GM18507 (cell line): Measurements from ENCODE around the gene HSPB6.
"Not testable (repeated sequence)": the region's sequence is repeated elsewhere in the genome, so short reads cannot be mapped to it uniquely, and the experiment has no call there.

Experiments used
- DNase-seq: peaks from one replicate; pipeline ENCODE4 v3.0.0; 2011; ENCODE audit warnings: low read depth; ENCODE audit not compliant: insufficient read length; ENCODE audit errors: extremely low spot score
- FAIRE-seq: peaks from 2 replicates; lab custom pipeline; 2011; peaks lifted over from hg19 to GRCh38; lab: Jason Lieb, UNC

HSPB6 gene

DNA sequence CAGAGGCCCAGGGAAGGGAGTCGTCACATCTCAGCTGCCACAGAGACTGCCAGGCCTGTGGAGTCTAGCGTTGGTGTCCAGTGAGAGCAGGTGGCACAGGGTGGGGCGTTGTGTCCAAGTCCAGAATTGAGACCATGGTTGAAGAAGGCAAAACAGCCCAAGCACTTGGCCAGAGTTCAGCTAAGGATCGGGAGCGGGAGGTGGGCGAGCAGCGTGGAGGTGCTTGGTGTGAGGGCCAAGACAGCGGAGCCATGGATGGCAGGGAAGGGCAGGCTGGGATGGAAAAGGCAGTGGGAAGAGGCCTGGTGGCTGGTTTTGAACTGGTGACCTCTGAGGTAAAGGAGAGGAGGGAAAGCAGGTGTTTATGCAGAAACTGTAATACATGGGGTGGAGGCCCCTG, 22.6 kb downstream of the HSPB6 start:
- FAIRE-seq: no peak
- DNase-seq: no peak

DNA sequence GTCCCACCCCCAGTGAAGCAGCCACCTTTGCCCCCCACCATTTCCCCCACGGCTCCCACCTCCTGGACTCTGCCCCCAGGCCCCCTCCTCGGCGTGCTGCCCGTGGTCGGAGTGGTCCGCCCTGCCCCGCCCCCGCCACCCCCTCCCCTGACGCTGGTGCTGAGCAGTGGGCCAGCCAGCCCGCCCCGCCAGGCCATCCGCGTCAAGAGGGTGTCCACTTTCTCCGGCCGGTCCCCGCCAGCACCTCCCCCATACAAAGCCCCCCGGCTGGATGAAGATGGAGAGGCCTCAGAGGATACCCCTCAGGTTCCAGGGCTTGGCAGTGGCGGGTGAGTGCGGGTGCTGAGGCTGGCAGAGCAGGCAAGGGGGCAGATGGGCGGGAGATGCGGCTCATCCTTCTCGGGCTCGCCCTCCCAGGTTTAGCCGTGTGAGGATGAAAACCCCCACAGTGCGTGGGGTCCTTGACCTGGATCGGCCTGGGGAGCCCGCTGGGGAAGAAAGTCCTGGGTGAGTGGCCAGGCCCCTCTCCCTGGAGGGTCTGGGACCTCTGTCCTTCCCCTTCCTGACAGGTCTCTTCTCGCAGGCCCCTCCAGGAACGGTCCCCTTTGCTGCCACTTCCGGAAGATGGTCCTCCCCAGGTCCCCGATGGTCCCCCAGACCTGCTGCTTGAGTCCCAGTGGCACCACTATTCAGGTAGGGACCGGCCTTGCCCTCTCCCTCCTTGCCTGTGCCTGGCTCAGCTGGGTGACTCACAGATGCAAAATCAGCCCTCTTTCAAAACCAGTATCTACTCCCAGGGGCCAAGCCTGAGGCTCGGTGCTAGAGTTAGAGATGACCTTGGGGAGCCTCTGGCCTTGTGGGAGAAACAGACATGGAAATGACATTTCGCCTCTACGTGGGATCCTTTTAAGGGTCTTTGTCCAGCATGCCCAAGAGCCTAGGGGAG, 23.4 kb downstream of the HSPB6 start:
- FAIRE-seq: no peak

DNA sequence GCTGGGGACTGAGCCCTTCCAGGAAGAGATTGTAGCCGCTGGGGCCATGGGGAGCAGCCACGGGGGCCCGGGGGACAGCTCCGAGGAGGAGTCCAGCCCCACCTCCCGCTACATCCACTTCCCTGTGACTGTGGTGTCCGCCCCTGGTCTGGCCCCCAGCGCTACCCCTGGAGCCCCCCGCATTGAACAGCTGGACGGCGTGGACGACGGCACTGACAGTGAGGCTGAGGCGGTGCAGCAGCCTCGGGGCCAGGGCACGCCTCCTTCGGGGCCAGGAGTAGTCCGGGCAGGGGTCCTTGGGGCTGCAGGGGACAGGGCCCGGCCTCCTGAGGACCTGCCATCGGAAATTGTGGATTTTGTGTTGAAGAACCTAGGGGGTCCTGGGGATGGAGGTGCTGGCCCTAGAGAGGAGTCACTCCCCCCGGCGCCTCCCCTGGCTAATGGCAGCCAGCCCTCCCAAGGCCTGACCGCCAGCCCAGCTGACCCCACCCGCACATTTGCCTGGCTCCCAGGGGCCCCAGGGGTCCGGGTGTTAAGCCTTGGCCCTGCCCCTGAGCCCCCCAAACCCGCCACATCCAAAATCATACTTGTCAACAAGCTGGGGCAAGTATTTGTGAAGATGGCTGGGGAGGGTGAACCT, 24.2 kb downstream of the HSPB6 start:
- no peak for DNase-seq
- no peak for FAIRE-seq

More for the DNA sequence above, 23.4 kb downstream of the HSPB6 start:
- no peak for DNase-seq

DNA sequence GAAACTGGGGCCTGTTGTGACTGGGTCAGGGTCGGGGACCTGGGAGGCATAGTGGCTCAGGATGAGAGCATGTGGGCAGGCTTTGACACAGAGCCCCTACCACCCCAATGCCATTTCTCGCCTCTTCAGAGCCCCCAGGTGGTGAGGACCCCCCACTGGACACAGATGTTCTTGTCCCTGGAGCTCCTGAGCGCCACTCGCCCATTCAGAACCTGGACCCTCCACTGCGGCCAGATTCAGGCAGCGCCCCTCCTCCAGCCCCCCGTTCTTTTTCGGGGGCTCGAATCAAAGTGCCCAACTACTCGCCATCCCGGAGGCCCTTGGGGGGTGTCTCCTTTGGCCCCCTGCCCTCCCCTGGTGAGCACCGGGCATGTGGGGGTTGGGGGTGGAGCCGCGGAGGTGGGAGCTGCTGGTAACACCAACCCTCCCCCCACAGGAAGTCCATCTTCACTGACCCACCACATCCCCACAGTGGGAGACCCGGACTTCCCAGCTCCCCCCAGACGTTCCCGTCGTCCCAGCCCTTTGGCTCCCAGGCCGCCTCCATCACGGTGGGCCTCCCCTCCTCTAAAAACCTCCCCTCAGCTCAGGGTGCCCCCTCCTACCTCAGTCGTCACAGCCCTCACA, 24.9 kb downstream of the HSPB6 start:
- DNase-seq (no peak), FAIRE-seq (no peak)

DNA sequence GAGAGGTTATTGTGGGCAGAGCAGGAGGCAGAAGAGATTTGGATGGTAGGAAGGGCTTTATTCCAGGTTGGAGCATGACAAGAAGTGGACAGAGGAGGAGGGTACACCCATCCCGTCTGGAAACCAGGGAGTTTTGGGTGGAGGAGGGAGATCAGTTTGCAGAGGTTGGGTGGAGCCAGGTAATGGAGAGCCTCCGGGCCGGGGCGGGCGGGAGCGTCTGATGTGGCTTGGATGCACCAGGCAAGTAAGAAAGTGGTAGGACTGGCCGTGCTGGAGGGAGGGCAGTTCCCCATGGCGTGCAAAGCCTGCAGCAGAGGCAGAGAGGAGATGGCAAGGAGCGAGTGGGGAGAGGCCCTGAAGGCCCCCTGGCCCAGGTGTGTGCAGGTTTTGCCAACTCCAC, 25.5 kb downstream of the HSPB6 start:
- FAIRE-seq (no peak), DNase-seq (no peak)

DNA sequence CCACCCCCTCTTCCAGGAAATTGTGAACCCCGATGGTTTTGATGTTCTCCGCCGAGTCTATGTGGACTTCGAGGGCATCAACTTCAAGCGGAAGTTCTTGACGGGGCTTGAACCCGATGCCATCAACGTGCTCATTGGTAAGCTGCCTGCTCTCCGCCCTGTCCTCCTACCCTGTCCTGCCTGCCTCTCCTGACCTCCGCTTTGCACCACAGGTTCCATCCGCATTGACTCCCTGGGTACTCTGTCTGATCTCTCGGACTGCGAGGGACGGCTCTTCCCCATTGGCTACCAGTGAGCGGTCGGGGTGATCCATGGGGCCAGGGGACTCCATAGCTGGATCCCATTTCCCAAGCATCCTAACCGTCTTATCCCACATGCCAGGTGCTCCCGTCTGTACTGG, 26.5 kb downstream of the HSPB6 start:
- no peak for DNase-seq
- FAIRE-seq: no peak

DNA sequence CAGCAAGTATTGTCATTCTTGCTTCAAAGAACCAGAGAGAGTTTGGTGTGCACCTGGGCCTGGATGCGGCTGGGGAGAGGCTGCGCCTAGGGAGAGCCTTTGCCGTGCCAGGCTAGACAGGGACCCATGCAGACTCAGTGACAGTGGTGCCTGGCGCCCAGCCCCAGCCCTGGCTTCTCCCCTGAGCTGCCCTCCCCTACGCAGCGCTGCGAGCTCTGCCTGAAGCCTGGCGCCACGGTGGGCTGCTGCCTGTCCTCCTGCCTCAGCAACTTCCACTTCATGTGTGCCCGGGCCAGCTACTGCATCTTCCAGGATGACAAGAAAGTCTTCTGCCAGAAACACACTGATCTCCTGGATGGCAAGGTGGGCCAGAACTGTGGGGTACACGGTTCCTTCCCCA, 27.1 kb downstream of the HSPB6 start:
- DNase-seq: no peak
- no peak for FAIRE-seq

DNA sequence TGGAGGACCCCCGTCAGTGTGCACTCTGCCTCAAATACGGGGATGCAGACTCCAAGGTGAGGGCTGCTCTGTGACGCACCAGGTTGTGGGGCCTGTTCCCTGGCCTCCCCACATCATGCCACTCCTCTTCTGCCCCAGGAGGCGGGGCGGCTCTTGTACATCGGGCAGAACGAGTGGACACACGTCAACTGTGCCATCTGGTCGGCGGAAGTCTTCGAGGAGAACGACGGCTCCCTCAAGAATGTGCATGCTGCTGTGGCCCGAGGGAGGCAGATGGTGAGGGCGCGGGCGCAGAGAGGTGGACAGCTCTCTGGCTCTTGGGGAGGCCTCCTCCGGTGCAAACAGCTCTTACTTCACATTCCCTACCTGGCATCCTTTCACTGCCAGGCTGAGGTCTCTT, 27.8 kb downstream of the HSPB6 start:
- FAIRE-seq (no peak), DNase-seq (no peak)

DNA sequence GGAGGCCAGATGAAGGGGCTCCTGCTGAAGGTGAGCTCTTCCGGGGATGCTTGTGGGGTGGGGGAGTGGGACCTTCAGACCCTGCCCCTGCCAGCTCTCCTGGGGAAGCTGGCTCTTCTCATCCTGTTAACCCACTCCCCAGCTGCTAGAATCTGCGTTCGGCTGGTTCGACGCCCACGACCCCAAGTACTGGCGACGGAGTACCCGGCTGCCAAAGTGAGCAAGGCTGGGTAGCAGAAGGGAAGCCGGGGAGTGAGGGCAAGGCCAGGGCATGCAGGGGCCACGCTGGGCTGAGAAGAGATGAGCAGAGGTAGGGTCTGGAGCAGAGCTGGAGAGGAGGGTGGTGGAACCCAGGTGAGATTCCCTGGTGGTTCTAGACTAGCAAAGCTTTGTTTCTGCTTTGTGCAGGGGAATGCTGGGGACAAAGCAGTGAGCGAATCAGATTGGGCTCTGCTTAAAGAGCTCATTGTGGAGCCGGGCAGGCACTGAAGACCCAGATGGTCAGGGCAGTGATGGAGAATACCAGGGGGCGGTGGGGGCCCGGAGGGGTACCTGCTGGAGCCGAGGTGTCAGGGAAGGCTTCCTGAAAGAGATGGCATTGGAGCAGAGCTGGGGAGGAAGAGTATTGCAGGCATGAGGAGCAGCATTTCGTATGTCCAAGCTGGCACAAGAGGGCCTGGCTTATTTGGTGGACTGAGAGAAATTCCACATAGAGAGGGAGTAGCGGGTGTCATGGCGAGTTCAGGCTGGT, 28.7 kb downstream of the HSPB6 start:
- no peak for DNase-seq
- FAIRE-seq: no peak

DNA sequence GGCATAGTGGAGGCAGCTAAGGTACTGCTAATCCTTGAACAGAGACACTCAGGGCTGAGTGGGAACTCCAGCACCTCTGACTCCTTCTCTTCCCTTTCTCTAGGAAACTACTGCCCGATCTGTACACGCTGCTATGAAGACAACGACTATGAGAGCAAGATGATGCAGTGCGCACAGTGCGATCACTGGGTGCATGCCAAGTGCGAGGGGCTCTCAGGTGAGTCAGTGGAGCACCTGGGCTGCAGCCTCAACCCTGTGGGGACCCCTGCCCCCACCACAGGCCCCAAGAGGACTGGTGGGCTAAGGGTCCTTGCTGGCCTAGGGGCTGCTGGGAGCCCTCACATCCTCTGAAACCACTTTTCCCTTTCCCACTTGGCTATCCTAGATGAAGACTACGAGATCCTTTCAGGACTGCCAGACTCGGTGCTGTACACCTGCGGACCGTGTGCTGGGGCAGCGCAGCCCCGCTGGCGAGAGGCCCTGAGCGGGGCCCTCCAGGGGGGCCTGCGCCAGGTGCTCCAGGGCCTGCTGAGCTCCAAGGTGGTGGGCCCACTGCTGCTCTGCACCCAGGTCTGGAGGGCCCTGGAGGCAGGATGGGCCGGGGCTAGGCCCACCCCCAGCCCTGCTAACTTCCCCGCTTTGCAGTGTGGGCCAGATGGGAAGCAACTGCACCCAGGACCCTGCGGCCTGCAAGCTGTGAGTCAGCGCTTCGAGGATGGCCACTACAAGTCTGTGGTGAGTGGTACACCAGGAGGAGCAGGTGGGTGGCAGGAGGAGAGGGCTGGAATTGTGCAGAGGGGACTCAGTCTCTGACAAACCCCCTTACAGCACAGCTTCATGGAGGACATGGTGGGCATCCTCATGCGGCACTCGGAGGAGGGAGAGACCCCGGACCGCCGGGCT, 29.5 kb downstream of the HSPB6 start:
- FAIRE-seq: no peak
- DNase-seq: no peak

DNA sequence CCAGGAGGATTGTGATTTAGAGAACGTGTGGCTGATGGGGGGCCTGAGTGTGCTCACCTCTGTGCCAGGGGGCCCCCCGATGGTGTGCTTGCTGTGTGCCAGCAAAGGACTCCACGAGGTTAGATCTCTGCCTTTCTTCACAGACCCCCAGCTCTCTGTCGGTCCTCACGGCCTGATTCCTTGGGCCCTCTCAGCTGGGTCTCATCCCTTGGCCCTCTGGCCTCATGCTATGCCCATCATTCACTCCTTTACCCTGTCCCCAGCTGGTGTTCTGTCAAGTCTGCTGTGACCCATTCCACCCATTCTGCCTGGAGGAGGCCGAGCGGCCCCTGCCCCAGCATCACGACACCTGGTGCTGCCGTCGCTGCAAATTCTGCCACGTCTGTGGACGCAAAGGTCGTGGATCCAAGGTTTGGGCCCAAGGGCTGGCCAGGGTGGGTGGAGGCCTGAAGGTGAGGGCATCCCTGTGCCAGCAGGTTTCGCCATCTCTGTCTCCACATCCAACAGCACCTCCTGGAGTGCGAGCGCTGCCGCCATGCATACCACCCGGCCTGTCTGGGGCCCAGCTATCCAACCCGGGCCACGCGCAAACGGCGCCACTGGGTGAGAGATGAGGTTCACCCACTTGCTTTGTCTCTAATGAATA, 31.5 kb downstream of the HSPB6 start:
- DNase-seq (no peak), FAIRE-seq (no peak)

DNA sequence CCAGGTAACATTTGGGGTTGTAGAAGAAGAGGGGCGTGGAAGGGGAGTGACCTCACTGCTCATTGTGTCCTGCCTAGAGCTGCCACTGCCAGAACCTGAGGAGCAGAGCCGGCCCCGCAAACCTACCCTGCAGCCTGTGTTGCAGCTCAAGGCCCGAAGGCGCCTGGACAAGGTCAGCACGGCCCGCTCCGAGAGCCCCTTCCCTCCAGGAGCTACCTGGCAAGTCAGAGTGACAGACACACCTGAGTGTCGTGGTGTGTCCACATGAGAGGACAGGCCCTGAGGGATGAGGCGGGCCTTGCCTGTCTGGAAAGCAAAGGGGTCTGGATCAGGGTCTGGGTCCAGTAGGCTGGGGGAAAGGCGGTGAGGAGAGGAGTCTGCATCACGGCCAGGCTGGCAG, 32.3 kb downstream of the HSPB6 start:
- no peak for FAIRE-seq

DNA sequence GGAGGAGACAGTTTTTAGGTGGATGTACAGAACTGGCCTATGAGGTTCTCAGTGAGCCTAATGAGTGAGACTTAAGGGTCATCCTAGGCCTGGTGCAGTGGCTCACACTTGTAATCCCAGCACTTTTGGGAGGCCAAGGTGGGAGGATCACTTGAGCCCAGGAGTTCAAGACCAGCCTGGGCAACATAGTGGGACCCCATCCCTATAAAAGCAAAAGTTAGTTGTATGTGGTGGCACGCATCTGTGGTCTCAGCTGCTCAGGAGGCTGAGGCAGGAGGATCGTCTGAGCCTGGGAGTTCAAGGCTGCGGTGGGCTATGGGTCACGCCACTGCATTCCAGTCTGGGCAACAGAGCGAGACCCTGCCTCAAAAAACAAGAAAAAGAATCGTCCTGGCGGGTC, 32.7 kb downstream of the HSPB6 start:
- not testable (repeated sequence) for FAIRE-seq, DNase-seq

More for the DNA sequence above, 32.3 kb downstream of the HSPB6 start:
- DNase-seq: no peak

DNA sequence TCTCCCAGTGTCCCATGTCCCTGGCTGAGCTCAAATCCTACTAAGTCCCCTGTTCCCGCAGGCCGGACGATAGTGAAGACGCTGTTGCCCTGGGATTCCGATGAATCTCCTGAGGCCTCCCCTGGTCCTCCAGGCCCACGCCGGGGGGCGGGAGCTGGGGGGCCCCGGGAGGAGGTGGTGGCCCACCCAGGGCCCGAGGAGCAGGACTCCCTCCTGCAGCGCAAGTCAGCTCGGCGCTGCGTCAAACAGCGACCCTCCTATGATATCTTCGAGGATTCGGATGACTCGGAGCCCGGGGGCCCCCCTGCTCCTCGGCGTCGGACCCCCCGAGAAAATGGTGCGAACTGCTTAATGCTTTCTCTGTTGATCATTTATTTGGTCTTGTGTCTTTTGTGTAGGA, 33.2 kb downstream of the HSPB6 start:
- DNase-seq (no peak), FAIRE-seq (no peak)

DNA sequence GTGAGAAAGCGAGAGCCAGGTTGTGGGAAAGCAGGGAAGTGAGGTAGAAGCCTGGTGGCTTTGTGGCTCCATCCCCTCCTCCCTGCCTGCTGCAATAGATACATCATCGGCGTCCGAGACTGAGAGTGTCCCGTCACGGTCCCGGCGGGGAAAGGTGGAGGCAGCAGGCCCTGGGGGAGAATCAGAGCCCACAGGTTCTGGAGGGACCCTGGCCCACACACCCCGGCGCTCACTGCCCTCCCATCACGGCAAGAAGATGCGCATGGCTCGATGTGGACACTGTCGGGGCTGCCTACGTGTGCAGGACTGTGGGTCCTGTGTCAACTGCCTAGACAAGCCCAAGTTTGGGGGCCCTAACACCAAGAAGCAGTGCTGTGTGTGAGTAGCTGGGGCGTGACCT, 33.9 kb downstream of the HSPB6 start:
- no peak for DNase-seq
- no peak for FAIRE-seq

DNA sequence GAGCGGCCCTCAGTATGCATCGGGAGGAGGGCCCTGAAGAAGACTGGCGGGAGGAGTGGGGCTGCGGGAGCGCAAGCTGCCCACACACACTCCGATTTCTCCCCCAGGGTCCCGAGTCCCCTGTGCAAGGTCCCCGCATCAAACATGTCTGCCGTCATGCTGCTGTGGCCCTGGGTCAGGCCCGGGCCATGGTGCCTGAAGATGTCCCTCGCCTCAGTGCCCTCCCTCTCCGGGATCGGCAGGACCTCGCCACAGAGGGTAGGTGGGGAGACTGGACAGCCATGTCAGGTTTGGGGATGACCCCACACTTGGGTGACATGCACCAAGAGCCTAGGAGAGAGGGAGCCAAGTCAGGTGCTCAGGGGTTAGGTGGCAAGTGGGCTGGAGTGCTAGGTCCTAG, 34.4 kb downstream of the HSPB6 start:
- FAIRE-seq (no peak), DNase-seq (no peak)

DNA sequence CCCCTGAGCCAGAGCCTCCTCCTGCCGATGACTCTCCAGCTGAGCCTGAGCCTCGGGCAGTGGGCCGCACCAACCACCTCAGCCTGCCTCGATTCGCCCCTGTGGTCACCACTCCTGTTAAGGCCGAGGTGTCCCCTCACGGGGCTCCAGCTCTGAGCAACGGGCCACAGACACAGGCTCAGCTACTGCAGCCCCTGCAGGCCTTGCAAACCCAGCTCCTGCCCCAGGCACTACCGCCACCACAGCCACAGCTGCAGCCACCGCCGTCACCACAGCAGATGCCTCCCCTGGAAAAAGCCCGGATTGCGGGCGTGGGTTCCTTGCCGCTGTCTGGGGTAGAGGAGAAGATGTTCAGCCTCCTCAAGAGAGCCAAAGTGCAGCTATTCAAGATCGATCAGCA, 35.5 kb downstream of the HSPB6 start:
- DNase-seq (no peak), FAIRE-seq (no peak)

DNA sequence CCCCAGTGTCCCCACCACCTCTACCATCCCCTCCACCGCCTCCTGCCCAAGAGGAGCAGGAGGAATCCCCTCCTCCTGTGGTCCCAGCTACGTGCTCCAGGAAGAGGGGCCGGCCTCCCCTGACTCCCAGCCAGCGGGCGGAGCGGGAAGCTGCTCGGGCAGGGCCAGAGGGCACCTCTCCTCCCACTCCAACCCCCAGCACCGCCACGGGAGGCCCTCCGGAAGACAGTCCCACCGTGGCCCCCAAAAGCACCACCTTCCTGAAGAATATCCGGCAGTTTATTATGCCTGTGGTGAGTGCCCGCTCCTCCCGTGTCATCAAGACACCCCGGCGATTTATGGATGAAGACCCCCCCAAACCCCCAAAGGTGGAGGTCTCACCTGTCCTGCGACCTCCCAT, 36.2 kb downstream of the HSPB6 start:
- FAIRE-seq (no peak), DNase-seq (no peak)

DNA sequence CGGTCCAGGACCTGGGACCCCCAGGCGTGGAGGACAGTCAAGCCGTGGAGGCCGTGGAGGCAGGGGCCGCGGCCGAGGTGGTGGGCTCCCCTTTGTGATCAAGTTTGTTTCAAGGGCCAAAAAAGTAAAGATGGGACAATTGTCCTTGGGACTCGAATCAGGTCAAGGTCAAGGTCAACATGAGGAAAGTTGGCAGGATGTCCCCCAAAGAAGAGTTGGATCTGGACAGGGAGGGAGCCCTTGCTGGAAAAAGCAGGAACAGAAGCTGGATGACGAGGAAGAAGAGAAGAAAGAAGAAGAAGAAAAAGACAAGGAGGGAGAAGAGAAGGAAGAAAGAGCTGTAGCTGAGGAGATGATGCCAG, 36.7 kb downstream of the HSPB6 start:
- FAIRE-seq: no peak
- no peak for DNase-seq
